Esophagus muscularis mucosa (tissue), 4 donors: ENCODE data around the gene SLC3A2. TPM values are rescaled to one million over a fixed set of nuclear protein-coding genes. Genes with fewer than 3 reads are reported as not detected.

Source experiments
- DNase-seq: peaks from one replicate; pipeline ENCODE4 v3.0.0-alpha.2; 2017; ENCODE audit errors: extremely low spot score
- H3K27ac ChIP-seq, 4 donors: fragments of 200-600 bp; sonication (generic); replicated peaks in 1 of 4; 1 replicate in 3 of 4; 2 replicates in 1 of 4; pipeline ENCODE4 v1.5.1; 2016 to 2019; ENCODE audit warnings: mild to moderate bottlenecking in 1 of 4
- H3K27me3 ChIP-seq, 4 donors: fragments of 200-600 bp; sonication (generic); one replicate each; pipeline versions ENCODE4 v1.5.1 to v1.6.0; 2016 to 2019
- H3K36me3 ChIP-seq, 4 donors: fragments of 200-600 bp; sonication (generic); one replicate each; pipeline ENCODE4 v1.5.1; 2016 to 2019
- H3K4me1 ChIP-seq, 4 donors: fragments of 200-600 bp; sonication (generic); one replicate each; pipeline ENCODE4 v1.5.1; 2016 to 2019
- H3K4me3 ChIP-seq, 4 donors: fragments of 200-600 bp; sonication (generic); 1 replicate in 2 of 4; 2 replicates in 2 of 4; pipeline ENCODE4 v1.5.1; 2016 to 2019; ENCODE audit warnings: mild to moderate bottlenecking in 4 of 4, moderate library complexity in 1 of 4
- H3K9me3 ChIP-seq, 4 donors: fragments of 200-600 bp; sonication (generic); 1 replicate in 3 of 4; 2 replicates in 1 of 4; pipeline ENCODE4 v1.5.1; 2016 to 2019
- CTCF ChIP-seq, 3 experiments: fragments of 200-600 bp in 2 of 3; fragments of 450-650 bp in 1 of 3; sonication (generic) in 2 of 3; IDR thresholded peaks; one replicate each; pipeline ENCODE4 v1.5.1; 2017 to 2019; ENCODE audit warnings: antibody characterized with exemption in 3 of 3, mild to moderate bottlenecking in 2 of 3, moderate library complexity in 1 of 3
- EP300 ChIP-seq: sonication (generic); formaldehyde crosslinking; IDR thresholded peaks from one replicate; pipeline ENCODE4 v1.6.1; 2017; ENCODE audit warnings: antibody characterized with exemption
- POLR2A ChIP-seq: fragments of 450-650 bp; IDR thresholded peaks from one replicate; pipeline ENCODE4 v1.6.1; 2017; ENCODE audit warnings: antibody characterized with exemption, moderate library complexity, mild to moderate bottlenecking, low read depth
- POLR2AphosphoS5 ChIP-seq, 2 donors: sonication (generic); formaldehyde crosslinking; IDR thresholded peaks; one replicate each; pipeline ENCODE4 v1.6.1; 2017; ENCODE audit warnings: antibody characterized with exemption in 2 of 2
- WGBS: methylation state at CpG from one replicate; pipeline ENCODE4 v1.1.5; 2018; 5-methylcytosine and 5-hydroxymethylcytosine counted together
- intact Hi-C: fragments of 100-400 bp; cut with DNase I; formaldehyde crosslinking; loops from one replicate; pipeline ENCODE4 v1.15.1; 2023
- total RNA-seq, 4 donors: library from RNA; depleted of rRNA; stranded (reverse); fragments of >200 nt; gene quantifications; one replicate each; pipeline versions ENCODE4 v1.1.0 to v1.2.1, GENCODE V29; 2016

Gene SLC3A2
- total RNA-seq, 4 donors from 2014 or later = 53.2 to 123 (median 86.4) TPM

- Histone ChIP-seq H3K27me3 (no peaks in the 10 kb centered on the region), H3K4me1 (peaks cover 16 to 23% (median 20%) of the 10 kb centered on the region in 4 donors), H3K27ac (no peak overlapping the region), H3K9me3 (no peaks in the 10 kb centered on the region), H3K4me3 (no peak overlapping the region), H3K36me3 (no peaks in the 10 kb centered on the region)
- WGBS = 93% methylated on average over 6 of the region's 6 CpGs
- no peak for DNase-seq
- TF ChIP-seq POLR2AphosphoS5 (IDR thresholded peaks at IDR 0.05) (no peak), POLR2A (no peak), CTCF (IDR thresholded peaks at IDR 0.05) (no peak), EP300 (no peak)
- intact Hi-C loops = no loop called here
These were observed 4.0 kb upstream of the SLC3A2 start for GRCh38 chr11:62876712-62877111.

- Histone ChIP-seq H3K27me3 (no peaks in the 10 kb centered on the region), H3K36me3 (peaks cover 17 to 22% (median 21%) of the 10 kb centered on the region in 4 donors), H3K9me3 (no peaks in the 10 kb centered on the region), H3K4me3 (peak overlapping the region; percentile 72 to 100 (median 95)), H3K27ac (peak overlapping the region; percentile 94 to 100 (median 99)), H3K4me1 (peaks cover 38 to 50% (median 47%) of the 10 kb centered on the region in 4 donors)
- TF ChIP-seq CTCF (IDR thresholded peaks at IDR 0.05) (no peak), POLR2AphosphoS5 (IDR thresholded peaks at IDR 0.05) (peak in 1 of 2 donors; percentile 55)
- 54% methylated on average over 7 of the region's 7 CpGs for WGBS
- DNase-seq = no peak
- intact Hi-C loops = no loop called here
These were observed 1.3 kb upstream of the SLC3A2 start for GRCh38 chr11:62879235-62879978.

- peak overlapping the region; percentile 94 to 100 (median 99) for H3K27ac ChIP-seq
- intact Hi-C loops = loop anchor here (2.0 kb wide), 1 partner anchor 26 kb away; no protein-coding TSS in a partner anchor
- no peak for TF ChIP-seq CTCF (IDR thresholded peaks at IDR 0.05)
- no peak for TF ChIP-seq POLR2A
- TF ChIP-seq POLR2AphosphoS5 (IDR thresholded peaks at IDR 0.05) = no peak
- no peak for TF ChIP-seq EP300
- H3K9me3 ChIP-seq = no peaks in the 10 kb centered on the region
- H3K27me3 ChIP-seq = no peaks in the 10 kb centered on the region
- peak overlapping the region; percentile 72 to 100 (median 95) for H3K4me3 ChIP-seq
- H3K4me1 ChIP-seq = peaks cover 39 to 59% (median 55%) of the 10 kb centered on the region in 4 donors
- WGBS = 0% methylated on average over 15 of the region's 16 CpGs
- peak; percentile 96 for DNase-seq
- peaks cover 26 to 31% (median 30%) of the 10 kb centered on the region in 4 donors for H3K36me3 ChIP-seq
These were observed 379 bp upstream of the SLC3A2 start for GRCh38 chr11:62880231-62880802.

- WGBS = 3% methylated on average over 16 of the region's 21 CpGs
- peaks cover 39 to 74% (median 69%) of the 10 kb centered on the region in 4 donors for H3K4me1 ChIP-seq
These were observed 1.1 kb downstream of the SLC3A2 start for GRCh38 chr11:62881579-62882430.

More at GRCh38 chr11:62881579-62882430, 1.1 kb downstream of the SLC3A2 start:
- Histone ChIP-seq H3K9me3 (no peaks in the 10 kb centered on the region), H3K27ac (peak overlapping the region; percentile 94 to 100 (median 99)), H3K36me3 (peaks cover 41 to 46% (median 45%) of the 10 kb centered on the region in 4 donors), H3K4me3 (peak overlapping the region; percentile 72 to 100 (median 95)), H3K27me3 (no peaks in the 10 kb centered on the region)
- peak; percentile 15 for TF ChIP-seq EP300
- TF ChIP-seq POLR2AphosphoS5 (IDR thresholded peaks at IDR 0.05) = peak; percentile 78 to 95
- TF ChIP-seq CTCF (IDR thresholded peaks at IDR 0.05) = no peak
- TF ChIP-seq POLR2A = peak; percentile 24
- intact Hi-C loops = loop anchor here (2.0 kb wide), 1 partner anchor 27 kb away; no protein-coding TSS in a partner anchor
- peak; percentile 99 for DNase-seq
